ENCODE measurements around the gene CYP2A6.
"Not testable (repeated sequence)": the region's sequence is repeated elsewhere in the genome, so short reads cannot be mapped to it uniquely, and the experiment has no call there.

DNA sequence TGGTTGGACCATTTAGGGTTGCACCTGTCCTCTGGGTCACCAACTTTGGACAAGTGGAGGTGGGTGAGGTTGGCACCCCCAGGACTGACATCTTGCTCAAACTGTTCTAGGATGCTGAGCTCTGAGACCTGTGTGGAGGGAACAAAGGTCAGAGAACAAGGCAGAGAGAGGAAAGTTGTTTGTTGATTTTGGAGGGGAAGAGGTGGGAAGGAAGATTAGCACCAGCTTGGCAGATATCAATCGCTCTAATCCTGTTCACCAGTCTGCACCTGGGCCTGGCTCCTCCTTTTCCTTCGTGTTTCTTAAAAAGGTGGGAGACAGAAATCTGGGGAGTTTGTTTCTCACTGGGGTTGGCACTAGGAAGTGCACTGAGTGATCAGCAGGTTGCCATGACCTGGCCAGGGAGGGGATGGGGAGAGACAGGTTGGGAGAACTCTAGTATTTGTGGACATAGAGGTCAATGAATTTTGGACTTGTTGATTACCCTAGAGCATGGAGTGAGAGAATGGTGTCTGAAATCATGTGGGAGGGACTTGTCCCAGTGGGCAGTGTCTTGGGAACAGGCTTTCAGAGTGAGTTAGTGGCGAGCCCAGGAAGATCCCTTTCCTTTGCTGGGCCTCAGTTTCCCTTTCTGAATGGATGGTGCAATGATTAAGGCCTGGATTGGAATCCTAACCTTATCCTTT is 2.4 kb upstream of the CYP2A6 start:
- TF ChIP-seq, protein P1, sequence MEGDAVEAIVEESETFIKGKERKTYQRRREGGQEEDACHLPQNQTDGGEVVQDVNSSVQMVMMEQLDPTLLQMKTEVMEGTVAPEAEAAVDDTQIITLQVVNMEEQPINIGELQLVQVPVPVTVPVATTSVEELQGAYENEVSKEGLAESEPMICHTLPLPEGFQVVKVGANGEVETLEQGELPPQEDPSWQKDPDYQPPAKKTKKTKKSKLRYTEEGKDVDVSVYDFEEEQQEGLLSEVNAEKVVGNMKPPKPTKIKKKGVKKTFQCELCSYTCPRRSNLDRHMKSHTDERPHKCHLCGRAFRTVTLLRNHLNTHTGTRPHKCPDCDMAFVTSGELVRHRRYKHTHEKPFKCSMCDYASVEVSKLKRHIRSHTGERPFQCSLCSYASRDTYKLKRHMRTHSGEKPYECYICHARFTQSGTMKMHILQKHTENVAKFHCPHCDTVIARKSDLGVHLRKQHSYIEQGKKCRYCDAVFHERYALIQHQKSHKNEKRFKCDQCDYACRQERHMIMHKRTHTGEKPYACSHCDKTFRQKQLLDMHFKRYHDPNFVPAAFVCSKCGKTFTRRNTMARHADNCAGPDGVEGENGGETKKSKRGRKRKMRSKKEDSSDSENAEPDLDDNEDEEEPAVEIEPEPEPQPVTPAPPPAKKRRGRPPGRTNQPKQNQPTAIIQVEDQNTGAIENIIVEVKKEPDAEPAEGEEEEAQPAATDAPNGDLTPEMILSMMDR (IDR thresholded peaks at IDR 0.05) = not testable (repeated sequence)
- not testable (repeated sequence) for TF ChIP-seq POLR2AphosphoS5 (IDR thresholded peaks at IDR 0.05)

Data from upper lobe of left lung (tissue), 4 donors.